GM12872 (cell line): ENCODE results near the gene HAO1.

Experiments
- TF ChIP-seq, protein P1 (sequence below): IDR thresholded peaks from 3 replicates; pipeline ENCODE4 v1.5.1; 2011; ENCODE audit warnings: low read depth, mild to moderate bottlenecking, low read length, moderate library complexity; ENCODE audit not compliant: insufficient read depth

HAO1 gene

GRCh38 chr20:7926767-7927166 lies 13.5 kb downstream of the HAO1 start:
- TF ChIP-seq, protein P1, sequence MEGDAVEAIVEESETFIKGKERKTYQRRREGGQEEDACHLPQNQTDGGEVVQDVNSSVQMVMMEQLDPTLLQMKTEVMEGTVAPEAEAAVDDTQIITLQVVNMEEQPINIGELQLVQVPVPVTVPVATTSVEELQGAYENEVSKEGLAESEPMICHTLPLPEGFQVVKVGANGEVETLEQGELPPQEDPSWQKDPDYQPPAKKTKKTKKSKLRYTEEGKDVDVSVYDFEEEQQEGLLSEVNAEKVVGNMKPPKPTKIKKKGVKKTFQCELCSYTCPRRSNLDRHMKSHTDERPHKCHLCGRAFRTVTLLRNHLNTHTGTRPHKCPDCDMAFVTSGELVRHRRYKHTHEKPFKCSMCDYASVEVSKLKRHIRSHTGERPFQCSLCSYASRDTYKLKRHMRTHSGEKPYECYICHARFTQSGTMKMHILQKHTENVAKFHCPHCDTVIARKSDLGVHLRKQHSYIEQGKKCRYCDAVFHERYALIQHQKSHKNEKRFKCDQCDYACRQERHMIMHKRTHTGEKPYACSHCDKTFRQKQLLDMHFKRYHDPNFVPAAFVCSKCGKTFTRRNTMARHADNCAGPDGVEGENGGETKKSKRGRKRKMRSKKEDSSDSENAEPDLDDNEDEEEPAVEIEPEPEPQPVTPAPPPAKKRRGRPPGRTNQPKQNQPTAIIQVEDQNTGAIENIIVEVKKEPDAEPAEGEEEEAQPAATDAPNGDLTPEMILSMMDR, result peak; percentile 30; the same call in 2 of the 3 replicates

DNA sequence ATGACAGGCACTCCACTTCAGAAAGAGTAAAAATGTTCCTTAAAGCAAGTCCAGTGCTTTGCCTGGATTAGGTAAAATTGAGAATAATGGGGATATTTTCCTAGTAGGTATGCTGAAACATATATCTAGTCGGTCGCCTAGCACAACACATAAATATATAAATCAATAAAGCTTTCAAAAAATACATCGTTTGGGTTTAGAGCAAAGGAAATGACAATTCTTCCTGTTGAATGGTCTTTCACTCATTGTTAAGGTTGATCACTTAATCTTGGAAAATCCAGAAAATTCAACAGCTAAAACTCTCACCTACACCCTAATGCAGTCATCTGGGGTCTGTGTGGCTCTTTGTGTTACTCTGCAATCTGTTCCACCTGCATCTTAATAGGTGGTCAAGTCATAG lies 13.9 kb downstream of the HAO1 start:
- TF ChIP-seq, protein P1, result no peak

DNA sequence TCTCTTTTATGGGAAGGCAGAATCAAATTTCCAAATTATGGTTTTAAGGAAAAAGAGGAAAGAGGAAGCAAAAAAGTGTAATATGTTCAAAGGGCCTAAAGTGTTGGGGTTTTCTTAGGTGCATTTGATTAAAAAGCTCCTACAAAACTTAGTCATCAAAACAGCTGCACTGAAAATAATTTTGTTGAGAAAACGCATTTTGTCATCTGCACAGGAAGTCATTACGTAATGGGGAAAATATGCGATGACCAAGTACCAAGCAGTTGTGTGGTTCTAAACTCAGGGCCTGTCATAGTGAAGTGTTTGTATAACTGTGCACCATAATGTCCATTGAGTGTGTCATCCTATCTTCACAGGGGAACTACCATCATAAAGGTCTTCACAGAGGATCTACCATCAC lies 15.6 kb downstream of the HAO1 start:
- TF ChIP-seq, protein P1, result no peak

GRCh38 chr20:7916648-7917047 lies 23.6 kb downstream of the HAO1 start:
- TF ChIP-seq, protein P1, result no peak

DNA sequence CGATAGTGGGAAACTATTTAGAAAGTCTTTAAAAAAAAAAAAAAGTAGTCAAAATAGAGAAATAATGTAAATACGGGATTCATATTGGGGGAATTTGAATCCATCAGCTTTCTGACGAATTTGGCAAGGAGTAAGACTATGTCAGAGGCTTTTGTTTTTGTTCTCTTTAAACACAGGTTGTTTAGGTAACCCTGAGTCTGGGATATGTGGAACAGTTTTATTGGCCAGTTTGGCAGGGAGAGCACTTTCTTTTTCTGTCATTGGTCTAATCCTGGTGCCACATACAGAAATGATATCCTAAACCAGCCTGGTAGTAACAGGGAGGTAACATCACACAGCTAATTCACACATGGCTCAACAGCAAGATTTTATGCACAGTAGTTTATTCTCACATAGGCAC lies 27.7 kb downstream of the HAO1 start:
- TF ChIP-seq, protein P1, result no peak

- TF ChIP-seq, protein P1, result no peak
Measured at GRCh38 chr20:7911586-7912330, 28.5 kb downstream of the HAO1 start.

GRCh38 chr20:7908905-7909304 lies 31.4 kb downstream of the HAO1 start:
- TF ChIP-seq, protein P1, result no peak
